Endothelial cell of umbilical vein (primary cell): ENCODE data around the gene BZW1. TPM values are rescaled to one million over a fixed set of nuclear protein-coding genes. Genes with fewer than 3 reads are reported as not detected.

Experiments
- BruUV-seq: library from RNA; stranded (reverse); fragments of 400-500 nt; replicated peaks from 2 replicates; lab custom pipeline; 2021; lab: Mats Ljungman, UMichigan
- CTCF ChIA-PET: fragments of 300-600, 350-600 bp; sonication (Branson Sonifier 250); formaldehyde crosslinking; loops from one replicate; lab custom pipeline; 2021; ENCODE audit warnings: antibody characterized with exemption, inconsistent platforms; lab: Charles Lee
- POLR2A ChIA-PET: fragments of 300-600, 350-600 bp; sonication (Branson Sonifier 250); formaldehyde crosslinking; loops from one replicate; lab custom pipeline; 2021; ENCODE audit warnings: antibody characterized with exemption, inconsistent platforms; lab: Charles Lee
- DNase-seq: peaks from one replicate; pipeline ENCODE4 v3.0.0-alpha.2; 2011; ENCODE audit warnings: low read depth, low spot score
- FAIRE-seq: peaks from 2 replicates; lab custom pipeline; 2011; peaks lifted over from hg19 to GRCh38; lab: Jason Lieb, UNC
- H2AFZ ChIP-seq: 2 replicates; pipeline ENCODE4 v1.6.0; 2012; ENCODE audit warnings: low read depth, low read length, control low read depth, inconsistent platforms
- H3K27ac ChIP-seq: 2 replicates; pipeline ENCODE4 v1.5.1; 2011; ENCODE audit warnings: low read depth, mild to moderate bottlenecking, control low read depth, low read length, moderate library complexity; ENCODE audit not compliant: insufficient read depth
- H3K27me3 ChIP-seq, 2 experiments: 2 replicates each; pipeline versions ENCODE4 v1.6.0 to v1.6.1; 2011; ENCODE audit warnings: low read length in 2 of 2, mixed read lengths in 1 of 2; ENCODE audit not compliant: control insufficient read depth in 2 of 2, insufficient read depth in 2 of 2
- H3K36me3 ChIP-seq, 2 experiments: 2 replicates in 1 of 2; 3 replicates in 1 of 2; pipeline ENCODE4 v1.5.1; 2011; ENCODE audit warnings: low read length in 2 of 2, mild to moderate bottlenecking in 1 of 2, moderate library complexity in 1 of 2; ENCODE audit not compliant: control insufficient read depth in 2 of 2, insufficient read depth in 2 of 2; ENCODE audit errors: extremely low read depth in 1 of 2
- H3K4me1 ChIP-seq: 3 replicates; pipeline ENCODE4 v1.5.1; 2011; ENCODE audit warnings: mild to moderate bottlenecking, low read length; ENCODE audit not compliant: control insufficient read depth, insufficient read depth; ENCODE audit errors: extremely low read depth
- H3K4me2 ChIP-seq: 2 replicates; pipeline ENCODE4 v1.6.1; 2011; ENCODE audit warnings: low read length, control low read depth, mixed read lengths; ENCODE audit not compliant: insufficient read depth
- H3K4me3 ChIP-seq, 3 experiments: fragments of 200-600 bp in 1 of 3; sonication (generic), shearing (Covaris generic) in 1 of 3; replicated peaks in 1 of 3; 2 replicates each; pipeline ENCODE4 v1.5.1; 2011 to 2016; ENCODE audit warnings: control low read depth in 3 of 3, low read length in 3 of 3, mild to moderate bottlenecking in 2 of 3, inconsistent platforms in 1 of 3, low read depth in 1 of 3, moderate library complexity in 1 of 3; ENCODE audit not compliant: insufficient read depth in 1 of 3
- H3K79me2 ChIP-seq: 2 replicates; pipeline ENCODE4 v1.6.0; 2012; ENCODE audit warnings: low read length, inconsistent platforms; ENCODE audit not compliant: control insufficient read depth, insufficient read depth
- H3K9ac ChIP-seq: replicated peaks from 2 replicates; pipeline ENCODE3; 2011; ENCODE audit warnings: low read length, control low read depth; ENCODE audit not compliant: insufficient read depth; ENCODE audit errors: extremely low read depth
- H3K9me1 ChIP-seq: replicated peaks from 3 replicates; pipeline ENCODE4 v1.6.0; 2011; ENCODE audit warnings: mild to moderate bottlenecking, low read length; ENCODE audit not compliant: control insufficient read depth, insufficient read depth; ENCODE audit errors: extremely low read depth
- H3K9me3 ChIP-seq: replicated peaks from 2 replicates; pipeline ENCODE4 v1.5.1; 2012; ENCODE audit warnings: low read length, inconsistent platforms; ENCODE audit not compliant: control insufficient read depth, insufficient read depth
- H4K20me1 ChIP-seq: replicated peaks from 2 replicates; pipeline ENCODE3; 2011; ENCODE audit warnings: mild to moderate bottlenecking, low read length; ENCODE audit not compliant: control insufficient read depth, insufficient read depth; ENCODE audit errors: extremely low read depth
- EZH2 ChIP-seq: IDR thresholded peaks from 2 replicates; pipeline ENCODE4 v1.6.1; 2012; ENCODE audit warnings: borderline replicate concordance, low read depth, mild to moderate bottlenecking, moderate library complexity, low read length, inconsistent platforms; ENCODE audit not compliant: severe bottlenecking
- FOS ChIP-seq: IDR thresholded peaks from 2 replicates; pipeline ENCODE4 v1.6.1; 2011; ENCODE audit warnings: mild to moderate bottlenecking, low read length, moderate library complexity, borderline replicate concordance; ENCODE audit not compliant: insufficient read depth
- GATA2 ChIP-seq: IDR thresholded peaks from 2 replicates; pipeline ENCODE4 v1.7.0; 2011; ENCODE audit warnings: low read depth, mild to moderate bottlenecking, moderate library complexity, mixed read lengths, low read length; ENCODE audit not compliant: insufficient read length, insufficient read depth
- JUN ChIP-seq: IDR thresholded peaks from 2 replicates; pipeline ENCODE4 v1.6.1; 2011; ENCODE audit warnings: borderline replicate concordance, low read depth; ENCODE audit not compliant: insufficient read length, insufficient read depth
- MYC ChIP-seq: IDR thresholded peaks from one replicate; pipeline ENCODE4 v1.6.1; 2011; ENCODE audit warnings: mild to moderate bottlenecking, low read depth, low read length
- POLR2A ChIP-seq: IDR thresholded peaks from 2 replicates; pipeline ENCODE4 v1.6.1; 2012; ENCODE audit warnings: low read depth, mild to moderate bottlenecking, control low read depth, low read length
- POLR2AphosphoS5 ChIP-seq: IDR thresholded peaks from 2 replicates; pipeline ENCODE4 v1.6.1; 2012; ENCODE audit warnings: low read depth, mild to moderate bottlenecking, control low read depth, low read length, moderate library complexity; ENCODE audit not compliant: insufficient read depth
- dilution Hi-C: fragments of 300-500 bp; cut with MboI; formaldehyde crosslinking; loops from one replicate; pipeline ENCODE4 v1.15.0; 2019; ENCODE audit warnings: low sequenced_read_pairs; ENCODE audit not compliant: extremely low pct_ligation_motif_present
- intact Hi-C: fragments of 100-400 bp; cut with micrococcal nuclease; formaldehyde crosslinking; loops from one replicate; pipeline ENCODE4 v1.10.0; 2022
- polyA plus RNA-seq, 4 experiments: library from polyadenylated mRNA; depleted of rRNA in 3 of 4; stranded (reverse) in 3 of 4; unstranded in 1 of 4; fragments of >200 nt; gene quantifications; 2 replicates each; pipeline versions ENCODE4 v1.2.1 to v1.2.3, GENCODE V29; 2011 to 2012; ENCODE audit warnings: missing spikeins in 1 of 4
- total RNA-seq: library from RNA; stranded (reverse); gene quantifications from 2 replicates; pipeline ENCODE4 v1.2.3, GENCODE V29; 2021
- TF ChIP-seq, protein P1 (sequence below): IDR thresholded peaks from 2 replicates; pipeline ENCODE4 v1.6.1; 2011; ENCODE audit not compliant: insufficient read depth, insufficient read length
- TF ChIP-seq, protein P2 (sequence below), 2 donors: IDR thresholded peaks; 1 replicate in 1 of 2; 2 replicates in 1 of 2; pipeline ENCODE4 v1.5.1; 2011; ENCODE audit warnings: low read length in 2 of 2, mild to moderate bottlenecking in 2 of 2, moderate library complexity in 2 of 2, control low read depth in 1 of 2, inconsistent platforms in 1 of 2, low read depth in 1 of 2; ENCODE audit not compliant: insufficient read depth in 1 of 2; ENCODE audit errors: extremely low read depth in 1 of 2

Gene BZW1
- total and polyA plus RNA-seq, 2 donors (not counting 3 experiments of a cell fraction or from before 2014, with no cell fraction given), result 174 to 353 TPM

DNA sequence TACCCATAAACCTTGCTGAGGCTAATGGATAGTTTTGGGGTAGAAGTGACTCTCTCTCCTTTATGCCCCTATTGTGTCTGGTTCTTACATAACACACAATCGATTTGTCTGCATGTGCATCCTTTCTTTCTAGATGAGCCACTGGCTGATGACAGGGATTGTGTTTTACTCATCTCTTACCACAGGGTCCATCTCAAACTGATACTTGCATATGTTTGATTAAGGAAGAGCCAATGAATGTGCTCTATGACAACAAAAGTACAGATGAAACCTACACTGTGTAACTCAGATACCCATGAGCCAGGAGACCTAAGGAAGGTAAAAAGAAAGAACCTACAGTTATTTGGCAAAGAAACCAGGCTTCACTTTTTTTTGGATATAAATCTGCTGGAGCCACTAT lies 13.2 kb upstream of the BZW1 start:
- H3K9me3 ChIP-seq, result no peaks in the 10 kb centered on the region
- H3K79me2 ChIP-seq, result no peaks in the 10 kb centered on the region
- intact Hi-C loops (no loop called here), dilution Hi-C loops (no loop called here)
- no peak overlapping the region for H2AFZ ChIP-seq
- H3K27ac ChIP-seq, result no peak overlapping the region
- H4K20me1 ChIP-seq, result no peaks in the 10 kb centered on the region
- FAIRE-seq (no peak), DNase-seq (no peak)
- no TSS peak for BruUV-seq
- no peaks in the 10 kb centered on the region for H3K9me1 ChIP-seq
- CTCF ChIA-PET, result no interaction called here
- TF ChIP-seq, protein P1, sequence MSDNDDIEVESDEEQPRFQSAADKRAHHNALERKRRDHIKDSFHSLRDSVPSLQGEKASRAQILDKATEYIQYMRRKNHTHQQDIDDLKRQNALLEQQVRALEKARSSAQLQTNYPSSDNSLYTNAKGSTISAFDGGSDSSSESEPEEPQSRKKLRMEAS, result no peak
- TF ChIP-seq JUN (no peak), POLR2A (no peak), POLR2AphosphoS5 (no peak), FOS (no peak), MYC (no peak), GATA2 (no peak), EZH2 (no peak)
- TF ChIP-seq, protein P2, sequence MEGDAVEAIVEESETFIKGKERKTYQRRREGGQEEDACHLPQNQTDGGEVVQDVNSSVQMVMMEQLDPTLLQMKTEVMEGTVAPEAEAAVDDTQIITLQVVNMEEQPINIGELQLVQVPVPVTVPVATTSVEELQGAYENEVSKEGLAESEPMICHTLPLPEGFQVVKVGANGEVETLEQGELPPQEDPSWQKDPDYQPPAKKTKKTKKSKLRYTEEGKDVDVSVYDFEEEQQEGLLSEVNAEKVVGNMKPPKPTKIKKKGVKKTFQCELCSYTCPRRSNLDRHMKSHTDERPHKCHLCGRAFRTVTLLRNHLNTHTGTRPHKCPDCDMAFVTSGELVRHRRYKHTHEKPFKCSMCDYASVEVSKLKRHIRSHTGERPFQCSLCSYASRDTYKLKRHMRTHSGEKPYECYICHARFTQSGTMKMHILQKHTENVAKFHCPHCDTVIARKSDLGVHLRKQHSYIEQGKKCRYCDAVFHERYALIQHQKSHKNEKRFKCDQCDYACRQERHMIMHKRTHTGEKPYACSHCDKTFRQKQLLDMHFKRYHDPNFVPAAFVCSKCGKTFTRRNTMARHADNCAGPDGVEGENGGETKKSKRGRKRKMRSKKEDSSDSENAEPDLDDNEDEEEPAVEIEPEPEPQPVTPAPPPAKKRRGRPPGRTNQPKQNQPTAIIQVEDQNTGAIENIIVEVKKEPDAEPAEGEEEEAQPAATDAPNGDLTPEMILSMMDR (IDR thresholded peaks at IDR 0.05; ENCODE audit: extremely low read depth in 1 of 2, insufficient read depth in 1 of 2, low read depth in 1 of 2, low read length in 2 of 2), result no peak
- H3K27me3 ChIP-seq, result no peaks in the 10 kb centered on the region
- H3K4me3 ChIP-seq, result no peak overlapping the region
- H3K9ac ChIP-seq, result no peak overlapping the region
- no peak overlapping the region for H3K4me2 ChIP-seq
- no peaks in the 10 kb centered on the region for H3K36me3 ChIP-seq
- no peaks in the 10 kb centered on the region for H3K4me1 ChIP-seq
- POLR2A ChIA-PET, result no interaction called here
